SH-SY5Y (cell line): Measurements from ENCODE around the gene GLUD2.

Experiments used
- GATA2 ChIP-seq: IDR thresholded peaks from 2 replicates; pipeline ENCODE4 v1.6.1; 2011; ENCODE audit warnings: mild to moderate bottlenecking, low read depth, low read length
- GATA3 ChIP-seq: IDR thresholded peaks from 2 replicates; pipeline ENCODE4 v1.6.1; 2011; ENCODE audit warnings: low read depth, mild to moderate bottlenecking, low read length, moderate library complexity

The GLUD2 gene

DNA sequence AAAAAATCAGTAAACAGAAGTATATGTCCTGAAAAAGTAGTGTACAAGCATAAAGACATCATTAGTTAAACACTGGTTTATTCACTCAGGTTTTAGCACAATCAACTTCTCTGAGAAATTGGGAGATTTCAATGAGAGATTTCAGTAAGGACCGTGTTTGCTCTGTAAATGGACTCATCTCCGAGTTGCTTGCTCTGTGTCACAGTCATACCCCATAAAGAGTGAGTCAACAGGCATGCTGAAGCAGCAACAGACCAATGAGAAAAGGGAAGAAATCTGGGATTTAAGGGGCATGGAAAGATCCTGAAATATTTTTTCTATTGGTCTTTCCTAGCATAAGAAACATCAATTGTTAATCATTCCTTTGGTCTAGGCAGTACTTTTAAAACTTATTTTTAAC lies 4.7 kb downstream of the GLUD2 start:
- TF ChIP-seq GATA3, result no peak
- no peak for TF ChIP-seq GATA2

DNA sequence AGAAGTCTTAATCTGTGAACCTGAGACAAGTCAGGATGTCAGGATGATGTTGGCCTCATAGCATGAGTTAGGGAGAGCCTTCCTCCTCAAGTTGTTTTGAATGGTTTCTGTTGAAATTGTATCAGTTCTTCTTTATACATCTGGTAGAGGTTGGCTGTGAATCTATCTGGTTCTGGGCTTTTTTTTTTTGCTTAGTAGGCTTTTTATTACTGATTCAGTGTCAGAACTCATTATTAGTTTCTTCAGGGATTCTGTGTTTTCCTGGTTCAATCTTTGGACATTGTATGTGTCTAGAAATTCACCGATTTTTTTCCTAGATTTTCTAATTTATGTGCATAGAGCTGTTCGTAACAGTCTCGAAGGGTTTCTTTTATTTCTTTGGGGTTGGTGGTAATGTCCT lies 14.9 kb downstream of the GLUD2 start:
- TF ChIP-seq GATA3 (no peak), GATA2 (no peak)

DNA sequence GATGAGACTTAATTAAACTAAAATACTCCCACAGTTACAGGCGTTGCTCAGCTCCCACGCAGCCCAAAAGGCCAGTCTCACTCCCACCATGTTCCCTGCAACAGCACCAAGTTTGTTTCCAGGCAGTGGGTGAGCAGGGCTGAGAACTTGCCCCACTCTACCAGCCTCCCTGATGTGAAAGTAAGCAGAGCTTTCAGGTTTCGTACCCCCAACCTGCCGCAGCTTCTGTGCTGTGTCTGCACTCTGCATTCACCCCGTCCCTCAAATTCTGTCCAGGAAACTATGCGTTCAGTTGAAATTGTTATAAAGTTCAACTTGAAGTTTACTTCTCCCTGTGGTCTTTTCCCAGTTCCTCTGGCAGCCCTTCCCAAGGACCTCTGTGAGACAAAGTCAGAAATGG lies 17.2 kb downstream of the GLUD2 start:
- TF ChIP-seq GATA3 (no peak), GATA2 (no peak)

DNA sequence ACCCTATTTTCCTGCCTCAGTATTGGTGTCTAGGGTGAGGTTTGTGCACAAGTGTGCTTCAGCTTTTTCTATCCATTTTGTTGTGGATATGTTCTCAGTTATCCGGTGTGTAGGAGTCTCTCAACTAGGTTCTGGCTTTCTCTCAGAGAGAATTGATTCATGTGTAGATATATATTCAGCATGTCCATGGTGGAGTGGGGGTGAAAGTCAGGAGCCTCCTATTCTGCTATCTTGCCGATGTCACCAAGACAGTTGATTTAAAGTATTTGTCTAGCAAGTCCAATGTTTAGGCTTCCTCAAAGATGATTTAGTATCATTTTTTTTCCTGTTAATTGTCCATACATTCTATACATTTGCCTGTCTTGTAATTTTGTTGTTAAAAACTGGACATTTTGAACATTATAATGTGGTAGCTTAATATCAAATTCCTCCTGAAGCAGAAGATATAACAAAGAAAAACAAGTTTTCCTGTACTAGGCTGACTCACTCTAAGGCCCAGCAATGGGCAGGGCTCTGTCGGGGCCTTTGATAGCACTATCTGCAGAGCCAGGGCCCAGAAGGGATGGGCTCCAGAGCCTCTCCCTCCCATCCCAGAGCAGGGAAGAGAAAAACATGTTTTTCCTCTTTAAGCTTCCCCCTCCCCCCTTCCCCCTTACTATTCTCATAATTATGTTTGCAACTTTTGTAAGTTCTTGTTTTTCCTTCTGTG lies 37.6 kb downstream of the GLUD2 start:
- TF ChIP-seq GATA3, result no peak
- no peak for TF ChIP-seq GATA2

DNA sequence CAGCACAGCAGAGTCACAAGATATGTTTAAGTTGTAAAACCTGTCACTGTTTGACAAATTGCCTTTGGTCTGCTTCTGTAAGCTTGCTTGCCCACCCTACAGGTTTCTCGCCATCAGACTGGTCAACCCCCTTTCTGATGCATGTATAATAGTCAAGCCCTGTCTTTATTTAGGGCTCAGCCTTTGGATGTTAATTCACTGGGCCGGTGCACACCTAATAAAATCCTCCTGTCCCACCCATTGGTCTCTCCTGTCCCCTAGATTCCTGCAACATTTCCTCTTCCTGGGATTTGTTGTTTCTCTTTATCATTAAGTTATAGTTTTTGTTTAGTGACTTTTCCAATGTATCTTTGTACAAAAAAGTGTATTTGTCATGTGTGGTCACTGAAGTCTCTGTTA lies 38.2 kb downstream of the GLUD2 start:
- TF ChIP-seq GATA3 (no peak), GATA2 (no peak)

DNA sequence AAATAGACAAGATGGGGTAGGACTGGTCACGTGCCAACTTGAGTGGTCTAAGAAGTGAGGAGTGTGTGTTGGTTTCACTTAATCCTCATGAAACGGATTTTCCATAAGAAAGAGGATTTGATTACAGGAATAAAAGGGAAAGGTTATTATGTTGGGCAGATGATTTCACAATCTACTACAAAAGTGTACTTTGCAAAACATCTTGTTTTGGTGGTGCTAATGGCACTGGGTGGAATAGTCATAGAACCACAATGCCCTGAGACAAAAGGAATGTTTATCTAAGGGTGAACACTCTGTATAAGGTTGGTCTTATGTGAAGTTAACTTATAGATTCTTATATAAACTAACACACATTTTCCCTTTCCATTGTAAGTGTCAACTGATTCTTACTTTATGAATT lies 45.6 kb downstream of the GLUD2 start:
- TF ChIP-seq GATA2 (no peak), GATA3 (no peak)
